Retina (tissue), 1 donor: ENCODE data around the gene GTF2H2.
"Not testable (repeated sequence)": the region's sequence is repeated elsewhere in the genome, so short reads cannot be mapped to it uniquely, and the experiment has no call there.

Experiments used
- DNase-seq: peaks from one replicate; pipeline ENCODE4 v3.0.0-alpha.2; 2016

The GTF2H2 gene

GRCh38 chr5:71011194-71011792 is 56.2 kb downstream of the GTF2H2 start:
- DNase-seq, result no peak

GRCh38 chr5:71006983-71007382 is 60.5 kb downstream of the GTF2H2 start:
- not testable (repeated sequence) for DNase-seq
